ENCODE results near the gene OR52E4.

DNA sequence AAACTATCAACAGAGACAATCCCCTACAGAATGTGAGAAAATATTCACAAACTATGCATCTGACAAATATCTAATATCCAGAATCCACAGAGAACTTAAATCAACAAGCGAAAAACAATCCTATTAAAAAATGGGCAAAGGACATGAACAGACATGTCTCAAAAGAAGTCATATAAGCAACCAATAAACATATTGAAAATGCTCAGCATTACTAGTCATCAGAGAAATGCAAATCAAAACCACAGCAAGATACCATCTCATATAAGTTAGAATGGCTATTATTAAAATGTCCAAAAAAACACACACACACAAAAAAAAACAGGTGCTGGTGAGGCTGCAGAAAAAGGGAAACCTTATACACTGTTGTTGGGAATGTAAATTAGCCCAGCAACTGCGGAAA lies 14.6 kb upstream of the OR52E4 start:
- TF ChIP-seq RCOR1 (IDR thresholded peaks at IDR 0.05; ENCODE audit: insufficient replicate concordance, low read length) (no peak), MAZ (IDR thresholded peaks at IDR 0.05; ENCODE audit: borderline replicate concordance, low read depth, low read length) (no peak), FOS (IDR thresholded peaks at IDR 0.05; ENCODE audit: low read depth, low read length) (no peak), RAD21 (IDR thresholded peaks at IDR 0.05; ENCODE audit: low read length) (no peak), POLR2A (IDR thresholded peaks at IDR 0.05; ENCODE audit: low read depth, low read length) (no peak), SMC3 (IDR thresholded peaks at IDR 0.05; ENCODE audit: low read depth, low read length) (no peak), RFX5 (IDR thresholded peaks at IDR 0.05; ENCODE audit: low read depth, low read length) (no peak), MXI1 (IDR thresholded peaks at IDR 0.05; ENCODE audit: borderline replicate concordance, low read depth, low read length) (no peak), NFE2L2 (IDR thresholded peaks at IDR 0.05; ENCODE audit: low read depth, low read length) (no peak), MAFK (IDR thresholded peaks at IDR 0.05; ENCODE audit: low read depth, low read length) (no peak), BHLHE40 (IDR thresholded peaks at IDR 0.05; ENCODE audit: low read depth, low read length) (no peak), CEBPB (IDR thresholded peaks at IDR 0.05; ENCODE audit: low read depth, low read length) (no peak)
- TF ChIP-seq, protein P1, sequence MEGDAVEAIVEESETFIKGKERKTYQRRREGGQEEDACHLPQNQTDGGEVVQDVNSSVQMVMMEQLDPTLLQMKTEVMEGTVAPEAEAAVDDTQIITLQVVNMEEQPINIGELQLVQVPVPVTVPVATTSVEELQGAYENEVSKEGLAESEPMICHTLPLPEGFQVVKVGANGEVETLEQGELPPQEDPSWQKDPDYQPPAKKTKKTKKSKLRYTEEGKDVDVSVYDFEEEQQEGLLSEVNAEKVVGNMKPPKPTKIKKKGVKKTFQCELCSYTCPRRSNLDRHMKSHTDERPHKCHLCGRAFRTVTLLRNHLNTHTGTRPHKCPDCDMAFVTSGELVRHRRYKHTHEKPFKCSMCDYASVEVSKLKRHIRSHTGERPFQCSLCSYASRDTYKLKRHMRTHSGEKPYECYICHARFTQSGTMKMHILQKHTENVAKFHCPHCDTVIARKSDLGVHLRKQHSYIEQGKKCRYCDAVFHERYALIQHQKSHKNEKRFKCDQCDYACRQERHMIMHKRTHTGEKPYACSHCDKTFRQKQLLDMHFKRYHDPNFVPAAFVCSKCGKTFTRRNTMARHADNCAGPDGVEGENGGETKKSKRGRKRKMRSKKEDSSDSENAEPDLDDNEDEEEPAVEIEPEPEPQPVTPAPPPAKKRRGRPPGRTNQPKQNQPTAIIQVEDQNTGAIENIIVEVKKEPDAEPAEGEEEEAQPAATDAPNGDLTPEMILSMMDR (conservative IDR thresholded peaks at IDR 0.05; ENCODE audit: low read depth, low read length): no peak
- TF ChIP-seq, protein P2, sequence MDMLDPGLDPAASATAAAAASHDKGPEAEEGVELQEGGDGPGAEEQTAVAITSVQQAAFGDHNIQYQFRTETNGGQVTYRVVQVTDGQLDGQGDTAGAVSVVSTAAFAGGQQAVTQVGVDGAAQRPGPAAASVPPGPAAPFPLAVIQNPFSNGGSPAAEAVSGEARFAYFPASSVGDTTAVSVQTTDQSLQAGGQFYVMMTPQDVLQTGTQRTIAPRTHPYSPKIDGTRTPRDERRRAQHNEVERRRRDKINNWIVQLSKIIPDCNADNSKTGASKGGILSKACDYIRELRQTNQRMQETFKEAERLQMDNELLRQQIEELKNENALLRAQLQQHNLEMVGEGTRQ (IDR thresholded peaks at IDR 0.05; ENCODE audit: low read depth, low read length): no peak

All from IMR-90 (cell line).